Neutrophil (primary cell): ENCODE measurements around the gene GPBP1L1.

Source experiments
- H3K27ac ChIP-seq: fragments of 200-600 bp; sonication (generic); 2 replicates; pipeline ENCODE4 v1.5.1; 2016; ENCODE audit warnings: mild to moderate bottlenecking, moderate library complexity
- H3K27me3 ChIP-seq: fragments of 200-600 bp; sonication (generic); 2 replicates; pipeline ENCODE4 v1.6.0; 2016; ENCODE audit warnings: mild to moderate bottlenecking
- H3K36me3 ChIP-seq: fragments of 200-600 bp; sonication (generic); 2 replicates; pipeline ENCODE4 v1.5.1; 2017
- H3K4me1 ChIP-seq, 2 experiments: fragments of 200-600 bp in 1 of 2; sonication (generic) in 1 of 2; 1 replicate in 1 of 2; 2 replicates in 1 of 2; pipeline versions ENCODE4 v1.5.1 to v1.6.1; 2013 to 2016; ENCODE audit warnings: low read depth in 1 of 2, low read length in 1 of 2, mild to moderate bottlenecking in 1 of 2, moderate library complexity in 1 of 2; ENCODE audit not compliant: control insufficient read depth in 1 of 2, insufficient read depth in 1 of 2
- H3K4me3 ChIP-seq, 2 experiments: fragments of 200-600 bp in 1 of 2; sonication (generic) in 1 of 2; 1 replicate in 1 of 2; 2 replicates in 1 of 2; pipeline ENCODE4 v1.5.1; 2013 to 2016; ENCODE audit warnings: low read depth in 1 of 2, low read length in 1 of 2, mild to moderate bottlenecking in 1 of 2, moderate library complexity in 1 of 2
- H3K9me3 ChIP-seq: fragments of 200-600 bp; sonication (generic); 2 replicates; pipeline ENCODE4 v1.5.1; 2016
- CTCF ChIP-seq: fragments of 200-600 bp; sonication (generic); IDR thresholded peaks from 2 replicates; pipeline ENCODE4 v1.5.1; 2016; ENCODE audit warnings: antibody characterized with exemption

Gene GPBP1L1

GRCh38 chr1:45619149-45619921 lies 67.0 kb downstream of the GPBP1L1 start:
- H3K27me3 ChIP-seq, result no peaks in the 10 kb centered on the region
- no peak overlapping the region for H3K27ac ChIP-seq
- H3K4me1 ChIP-seq, result no peaks in the 10 kb centered on the region
- no peak overlapping the region for H3K4me3 ChIP-seq
- TF ChIP-seq CTCF, result no peak
- H3K9me3 ChIP-seq, result no peaks in the 10 kb centered on the region
- H3K36me3 ChIP-seq, result peaks cover 88% of the 10 kb centered on the region

- no peaks in the 10 kb centered on the region for H3K27me3 ChIP-seq
- no peaks in the 10 kb centered on the region for H3K9me3 ChIP-seq
- peaks cover 71% of the 10 kb centered on the region for H3K36me3 ChIP-seq
- no peaks in the 10 kb centered on the region for H3K4me1 ChIP-seq
- no peak for TF ChIP-seq CTCF
- no peak overlapping the region for H3K27ac ChIP-seq
- no peak overlapping the region for H3K4me3 ChIP-seq
Observed at GRCh38 chr1:45617618-45618017, 68.7 kb downstream of the GPBP1L1 start.

DNA sequence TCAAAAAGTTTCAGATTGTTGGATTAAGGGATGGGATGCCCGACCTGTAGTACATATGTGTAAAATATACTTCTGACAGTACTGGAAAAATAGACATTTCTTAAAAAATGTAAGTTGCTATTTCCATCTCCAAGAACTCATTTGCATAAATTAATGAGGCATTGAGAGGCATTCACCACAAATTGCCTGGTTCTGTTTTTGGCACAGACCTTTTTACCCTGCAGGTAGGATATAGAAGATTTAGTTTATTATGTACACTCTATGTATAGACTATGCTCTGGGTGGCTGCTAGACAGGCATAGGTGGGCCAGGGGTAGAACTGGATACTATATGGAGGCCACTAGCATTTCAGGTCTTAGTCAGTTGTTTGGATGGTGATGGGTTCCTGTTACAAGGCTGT lies 70.4 kb downstream of the GPBP1L1 start:
- H3K9me3 ChIP-seq, result no peaks in the 10 kb centered on the region
- no peaks in the 10 kb centered on the region for H3K27me3 ChIP-seq
- peaks cover 53% of the 10 kb centered on the region for H3K36me3 ChIP-seq
- TF ChIP-seq CTCF, result no peak
- H3K27ac ChIP-seq, result no peak overlapping the region
- H3K4me3 ChIP-seq, result no peak overlapping the region
- no peaks in the 10 kb centered on the region for H3K4me1 ChIP-seq

DNA sequence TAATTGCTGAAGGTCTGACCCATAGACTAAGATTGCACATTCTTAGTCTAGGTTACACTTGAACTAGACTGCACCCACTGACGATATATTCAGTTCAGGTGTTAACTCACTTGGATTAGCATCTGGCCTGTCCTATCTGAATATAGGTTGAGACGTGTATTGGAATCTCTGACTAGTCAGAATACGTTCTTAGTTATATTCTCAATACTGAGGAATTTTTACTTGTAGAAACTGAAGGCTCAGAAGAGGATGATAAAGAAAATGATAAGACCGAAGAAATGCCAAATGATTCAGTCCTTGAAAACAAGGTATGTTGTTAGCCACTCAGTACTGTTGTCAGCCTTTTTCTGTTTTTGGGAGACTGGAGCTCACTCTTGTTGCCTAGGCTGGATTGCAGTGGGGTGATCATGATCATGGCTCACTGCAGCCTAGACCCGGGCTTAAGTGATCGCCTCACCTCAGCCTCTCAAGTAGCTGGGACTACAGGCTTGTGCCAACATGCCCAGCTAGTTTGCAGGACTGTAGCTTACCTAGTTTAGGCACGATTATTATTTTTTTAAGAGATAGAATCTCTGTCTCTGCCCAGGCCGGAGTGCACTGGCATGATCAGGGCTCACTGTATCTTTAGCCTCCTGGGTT lies 73.3 kb downstream of the GPBP1L1 start:
- no peaks in the 10 kb centered on the region for H3K27me3 ChIP-seq
- H3K4me3 ChIP-seq, result no peak overlapping the region
- no peak overlapping the region for H3K27ac ChIP-seq
- TF ChIP-seq CTCF, result no peak
- H3K9me3 ChIP-seq, result no peaks in the 10 kb centered on the region
- H3K4me1 ChIP-seq, result peaks cover 13 to 15% of the 10 kb centered on the region in 2 experiments
- H3K36me3 ChIP-seq, result peaks cover 28% of the 10 kb centered on the region

GRCh38 chr1:45610589-45611226 lies 75.6 kb downstream of the GPBP1L1 start:
- Histone ChIP-seq H3K4me1 (peaks cover 27 to 28% of the 10 kb centered on the region in 2 experiments), H3K36me3 (peaks cover 5% of the 10 kb centered on the region), H3K27me3 (no peaks in the 10 kb centered on the region), H3K27ac (no peak overlapping the region), H3K9me3 (no peaks in the 10 kb centered on the region), H3K4me3 (no peak overlapping the region)
- TF ChIP-seq CTCF, result no peak
